Parathyroid adenoma (tissue), 2 donors: ENCODE measurements around the gene CTDSPL.

Source experiments
- H2AFZ ChIP-seq: fragments of 300-600 bp; sonication (generic); one replicate; pipeline ENCODE4 v1.7.0; 2017; ENCODE audit warnings: antibody characterized with exemption, mild to moderate bottlenecking
- H3K27ac ChIP-seq: fragments of 300-600 bp; sonication (generic); one replicate; pipeline ENCODE4 v1.7.0; 2017
- H3K27me3 ChIP-seq: fragments of 300-600 bp; sonication (generic); one replicate; pipeline ENCODE4 v1.7.0; 2017; ENCODE audit warnings: low read length; ENCODE audit not compliant: control insufficient read depth, insufficient read depth
- H3K36me3 ChIP-seq: fragments of 300-600 bp; sonication (generic); one replicate; pipeline ENCODE4 v1.7.0; 2017; ENCODE audit warnings: low read length; ENCODE audit not compliant: control insufficient read depth, insufficient read depth
- H3K4me1 ChIP-seq: fragments of 300-600 bp; sonication (generic); one replicate; pipeline ENCODE4 v1.7.0; 2017; ENCODE audit warnings: control low read depth
- H3K4me2 ChIP-seq: fragments of 300-600 bp; sonication (generic); one replicate; pipeline ENCODE4 v1.7.0; 2017; ENCODE audit warnings: low read length
- H3K4me3 ChIP-seq: fragments of 300-600 bp; sonication (generic); one replicate; pipeline ENCODE4 v1.7.0; 2017; ENCODE audit warnings: low read depth, low read length
- H3K79me2 ChIP-seq: fragments of 300-600 bp; sonication (generic); one replicate; pipeline ENCODE4 v1.7.0; 2017; ENCODE audit warnings: control low read depth
- H3K9ac ChIP-seq: fragments of 300-600 bp; sonication (generic); one replicate; pipeline ENCODE4 v1.7.0; 2017; ENCODE audit warnings: mild to moderate bottlenecking
- H3K9me3 ChIP-seq: fragments of 300-600 bp; sonication (generic); one replicate; pipeline ENCODE4 v1.7.0; 2017; ENCODE audit warnings: low read length; ENCODE audit not compliant: control insufficient read depth
- TF ChIP-seq, protein P1 (sequence below): fragments of 300-600 bp; sonication (generic); IDR thresholded peaks from one replicate; pipeline ENCODE4 v1.7.0; 2017; ENCODE audit warnings: antibody characterized with exemption, mild to moderate bottlenecking
- donor health status: primary hyperparathyroidism.

Gene CTDSPL

DNA sequence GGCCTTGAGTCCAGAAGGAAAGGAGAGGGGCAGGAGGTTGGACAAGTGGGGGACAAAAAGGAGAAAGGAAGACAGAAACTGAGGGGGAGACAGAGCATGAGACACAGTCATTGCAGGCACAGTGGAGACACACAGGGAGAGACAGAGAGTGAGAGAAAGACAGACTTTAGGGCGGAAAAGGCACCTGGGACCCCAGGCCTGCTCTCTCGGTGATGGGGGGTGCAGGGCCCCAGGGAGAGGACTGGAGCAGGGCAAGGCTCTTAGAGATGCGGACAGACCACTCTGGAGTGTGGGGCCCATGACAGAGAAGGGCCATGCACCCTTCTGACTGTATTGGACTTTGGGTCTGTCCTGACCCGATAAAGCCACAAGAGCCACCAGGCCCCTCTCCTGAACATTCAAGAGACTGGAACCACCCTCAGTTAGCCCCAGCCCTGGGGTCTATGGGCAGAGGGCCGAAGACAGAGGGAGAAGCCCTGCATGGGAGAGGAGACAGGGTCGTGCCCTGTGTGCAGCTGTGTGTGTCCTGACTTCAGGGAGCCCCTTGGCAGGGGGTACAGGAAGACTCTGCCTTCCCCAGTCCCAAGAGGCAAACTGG, 155.3 kb downstream of the CTDSPL start:
- H3K9ac ChIP-seq, result no peak overlapping the region
- H3K27ac ChIP-seq, result no peak overlapping the region
- no peak overlapping the region for H2AFZ ChIP-seq
- no peaks in the 10 kb centered on the region for H3K4me1 ChIP-seq
- no peaks in the 10 kb centered on the region for H3K27me3 ChIP-seq
- no peaks in the 10 kb centered on the region for H3K36me3 ChIP-seq
- no peak overlapping the region for H3K4me3 ChIP-seq
- no peaks in the 10 kb centered on the region for H3K9me3 ChIP-seq
- TF ChIP-seq, protein P1, sequence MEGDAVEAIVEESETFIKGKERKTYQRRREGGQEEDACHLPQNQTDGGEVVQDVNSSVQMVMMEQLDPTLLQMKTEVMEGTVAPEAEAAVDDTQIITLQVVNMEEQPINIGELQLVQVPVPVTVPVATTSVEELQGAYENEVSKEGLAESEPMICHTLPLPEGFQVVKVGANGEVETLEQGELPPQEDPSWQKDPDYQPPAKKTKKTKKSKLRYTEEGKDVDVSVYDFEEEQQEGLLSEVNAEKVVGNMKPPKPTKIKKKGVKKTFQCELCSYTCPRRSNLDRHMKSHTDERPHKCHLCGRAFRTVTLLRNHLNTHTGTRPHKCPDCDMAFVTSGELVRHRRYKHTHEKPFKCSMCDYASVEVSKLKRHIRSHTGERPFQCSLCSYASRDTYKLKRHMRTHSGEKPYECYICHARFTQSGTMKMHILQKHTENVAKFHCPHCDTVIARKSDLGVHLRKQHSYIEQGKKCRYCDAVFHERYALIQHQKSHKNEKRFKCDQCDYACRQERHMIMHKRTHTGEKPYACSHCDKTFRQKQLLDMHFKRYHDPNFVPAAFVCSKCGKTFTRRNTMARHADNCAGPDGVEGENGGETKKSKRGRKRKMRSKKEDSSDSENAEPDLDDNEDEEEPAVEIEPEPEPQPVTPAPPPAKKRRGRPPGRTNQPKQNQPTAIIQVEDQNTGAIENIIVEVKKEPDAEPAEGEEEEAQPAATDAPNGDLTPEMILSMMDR, result no peak
- H3K4me2 ChIP-seq, result no peak overlapping the region
- H3K79me2 ChIP-seq, result no peaks in the 10 kb centered on the region

DNA sequence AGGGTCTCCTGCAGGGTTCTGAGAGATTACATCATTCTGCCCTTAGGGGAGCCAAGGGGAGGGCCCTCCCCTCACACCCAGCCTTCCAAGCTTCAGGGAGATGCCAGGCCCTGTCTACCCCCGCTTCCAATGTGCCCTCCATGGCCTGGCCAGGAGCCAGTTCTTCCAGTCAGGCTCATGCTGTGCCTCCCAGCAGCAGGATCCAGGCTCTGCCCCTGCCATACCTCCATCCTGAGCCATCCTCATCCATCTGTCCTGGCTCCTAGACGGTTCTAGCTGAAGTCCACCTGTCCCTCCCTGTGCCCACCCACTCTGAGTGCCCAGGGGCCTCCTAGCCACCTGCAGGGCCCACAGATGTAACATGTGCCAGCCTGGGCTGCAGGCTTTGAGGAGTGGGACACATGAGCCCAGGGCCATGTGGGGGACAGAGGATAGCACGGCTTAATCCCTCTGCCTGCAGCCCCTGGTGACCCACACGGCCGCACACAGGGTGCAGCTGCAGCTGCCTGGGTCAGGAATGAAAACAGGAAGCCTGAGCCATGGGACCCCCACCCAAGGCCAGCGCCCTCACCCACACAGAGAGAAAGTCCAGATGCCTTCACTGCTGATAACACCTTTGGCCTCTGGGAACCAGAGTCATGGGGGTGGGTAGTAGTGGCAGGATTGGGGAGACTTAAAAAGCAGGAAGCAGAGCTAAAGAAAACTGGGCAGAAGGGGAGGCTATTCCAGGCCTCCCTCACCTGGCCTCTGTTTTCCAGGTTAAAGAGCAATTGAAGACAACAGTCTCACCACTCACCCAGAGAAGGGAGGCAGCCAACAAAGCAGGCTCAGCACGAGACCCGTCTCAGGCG, 156.0 kb downstream of the CTDSPL start:
- Histone ChIP-seq H3K4me3 (no peak overlapping the region), H3K79me2 (no peaks in the 10 kb centered on the region), H2AFZ (no peak overlapping the region), H3K27me3 (no peaks in the 10 kb centered on the region), H3K4me1 (no peaks in the 10 kb centered on the region), H3K36me3 (no peaks in the 10 kb centered on the region), H3K4me2 (no peak overlapping the region), H3K9me3 (no peaks in the 10 kb centered on the region), H3K27ac (no peak overlapping the region), H3K9ac (no peak overlapping the region)
- TF ChIP-seq, protein P1, result no peak

DNA sequence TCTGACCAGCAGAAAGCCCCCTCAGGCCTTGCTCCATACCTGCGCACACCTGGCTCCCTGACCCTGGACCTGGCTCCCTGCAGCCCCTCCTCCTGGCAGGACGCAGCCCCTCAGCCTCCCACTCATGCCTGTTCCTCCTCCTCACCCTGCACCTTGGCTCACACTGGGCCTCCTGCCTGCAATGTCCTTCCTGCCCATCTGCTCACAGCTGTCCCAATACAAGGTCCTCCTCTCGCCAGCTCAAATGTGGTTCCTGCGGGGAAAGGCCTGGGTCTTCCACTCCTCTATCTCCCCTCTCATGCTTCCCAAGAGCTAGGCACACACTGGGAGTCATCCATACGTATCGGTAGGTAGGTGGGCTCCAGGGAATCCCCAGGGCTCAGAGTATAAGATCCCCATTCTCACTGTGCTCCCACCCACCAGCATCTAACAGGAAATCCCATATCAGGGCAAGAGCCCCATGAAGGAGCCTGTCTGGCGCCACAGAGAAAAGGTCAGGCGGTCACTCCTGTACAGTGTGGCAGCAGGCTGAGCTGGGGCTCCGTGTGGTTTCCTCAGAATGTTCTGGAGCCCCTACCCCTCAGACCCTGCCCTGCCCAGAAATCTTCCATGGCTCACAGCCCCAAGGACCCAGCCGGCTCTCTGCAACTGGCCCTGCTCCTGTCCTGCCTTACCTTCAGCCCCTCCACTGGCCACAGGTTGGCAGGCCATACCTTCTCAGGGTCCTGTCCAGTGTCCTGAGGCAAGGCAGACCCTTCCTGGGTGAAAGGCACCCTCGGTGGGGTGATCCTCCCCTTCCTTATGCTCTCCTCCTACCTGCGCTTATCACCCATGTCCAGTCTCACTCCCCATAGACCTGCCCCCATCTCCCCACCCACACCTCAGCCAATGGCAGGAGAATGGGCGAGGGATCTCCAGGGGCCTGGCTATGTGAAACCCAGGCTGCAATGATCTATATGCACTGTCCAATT, 156.9 kb downstream of the CTDSPL start:
- H3K79me2 ChIP-seq, result no peaks in the 10 kb centered on the region
- no peak overlapping the region for H3K9ac ChIP-seq
- TF ChIP-seq, protein P1, result no peak
- no peaks in the 10 kb centered on the region for H3K9me3 ChIP-seq
- H3K4me2 ChIP-seq, result no peak overlapping the region
- no peak overlapping the region for H2AFZ ChIP-seq
- no peak overlapping the region for H3K27ac ChIP-seq
- no peaks in the 10 kb centered on the region for H3K4me1 ChIP-seq
- H3K4me3 ChIP-seq, result no peak overlapping the region
- no peaks in the 10 kb centered on the region for H3K36me3 ChIP-seq
- H3K27me3 ChIP-seq, result no peaks in the 10 kb centered on the region

DNA sequence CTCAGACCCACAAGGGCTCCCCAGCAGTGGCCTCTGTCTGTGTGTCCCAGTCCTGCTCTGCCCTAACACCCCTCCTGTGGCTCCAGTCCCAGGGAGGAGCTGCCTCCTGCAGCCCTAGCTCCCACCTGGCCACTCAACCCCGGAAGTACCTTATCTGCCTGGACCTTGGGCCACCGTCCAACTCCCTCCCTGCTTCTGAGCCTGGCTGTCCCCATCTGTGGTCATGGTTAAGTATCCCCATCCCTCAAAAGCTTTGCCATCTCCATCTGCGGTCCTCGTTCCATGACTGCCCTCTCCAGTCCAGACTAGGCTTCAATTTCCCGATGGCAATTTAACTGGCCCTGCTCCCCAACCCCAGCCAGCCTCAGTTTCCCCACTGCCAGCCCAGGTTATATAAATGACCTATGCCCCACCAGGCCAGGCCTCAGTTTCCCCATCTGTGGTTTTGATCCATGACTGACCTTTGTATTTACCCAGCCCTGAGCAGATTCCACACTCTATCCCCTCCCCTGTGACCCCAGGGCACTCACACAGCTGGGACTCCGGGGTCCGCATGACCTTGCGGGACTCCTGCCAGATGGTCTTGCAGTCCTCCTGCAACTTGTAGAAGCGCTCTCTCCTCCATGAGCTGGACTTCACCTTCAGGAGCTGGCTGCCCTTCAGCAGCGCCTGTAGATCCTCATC, 158.1 kb downstream of the CTDSPL start:
- H3K27ac ChIP-seq, result no peak overlapping the region
- H2AFZ ChIP-seq, result no peak overlapping the region
- no peaks in the 10 kb centered on the region for H3K36me3 ChIP-seq
- no peaks in the 10 kb centered on the region for H3K27me3 ChIP-seq
- no peak overlapping the region for H3K4me2 ChIP-seq
- H3K4me3 ChIP-seq, result no peak overlapping the region
- H3K9me3 ChIP-seq, result no peaks in the 10 kb centered on the region
- no peaks in the 10 kb centered on the region for H3K4me1 ChIP-seq
- TF ChIP-seq, protein P1, result no peak
- H3K9ac ChIP-seq, result no peak overlapping the region
- H3K79me2 ChIP-seq, result no peaks in the 10 kb centered on the region
